HEK293 (cell line): Measurements from ENCODE around the gene CACNA2D1.

Source experiments
- CTCF ChIA-PET: fragments of 350-600 bp; formaldehyde crosslinking; extraction: SDS; loops from one replicate; lab custom pipeline; 2021; ENCODE audit warnings: antibody characterized with exemption; lab: Yijun Ruan, JAX
- POLR2A ChIA-PET: fragments of 300-600 bp; formaldehyde crosslinking; extraction: SDS; loops from one replicate; lab custom pipeline; 2020; ENCODE audit warnings: antibody characterized with exemption, inconsistent platforms; lab: Yijun Ruan, JAX
- H3K27ac ChIP-seq: fragments of 200-500 bp; sonication (Bioruptor generic); 2 replicates; pipeline ENCODE4 v1.5.1; 2014; ENCODE audit warnings: low read depth, low read length, control low read depth, inconsistent platforms; ENCODE audit errors: extremely low read depth
- H3K36me3 ChIP-seq, 2 experiments: fragments of 200-500 bp in 1 of 2; sonication (Bioruptor generic) in 1 of 2; 1 replicate in 1 of 2; 2 replicates in 1 of 2; pipeline ENCODE4 v1.5.1; 2014 to 2017; ENCODE audit warnings: inconsistent platforms in 2 of 2, low read length in 2 of 2; ENCODE audit not compliant: control insufficient read depth in 2 of 2, insufficient read depth in 1 of 2
- H3K4me1 ChIP-seq: fragments of 200-500 bp; sonication (Bioruptor generic); 2 replicates; pipeline ENCODE4 v1.5.1; 2014; ENCODE audit warnings: mild to moderate bottlenecking, low read length, inconsistent platforms; ENCODE audit not compliant: control insufficient read depth, insufficient read depth
- H3K4me3 ChIP-seq: 2 replicates; pipeline ENCODE4 v1.5.1; 2011; ENCODE audit warnings: low read depth, mild to moderate bottlenecking, control low read depth, low read length, moderate library complexity
- H3K9me3 ChIP-seq: fragments of 200-500 bp; sonication (Bioruptor generic); 2 replicates; pipeline ENCODE4 v1.5.1; 2014; ENCODE audit warnings: low read depth, low read length, inconsistent platforms; ENCODE audit not compliant: control insufficient read depth, insufficient read depth
- GFI1B ChIP-seq: fragments of 450-650 bp; formaldehyde crosslinking; IDR thresholded peaks from 2 replicates; pipeline ENCODE4 v1.5.1; 2016; ENCODE audit warnings: missing biosample characterization, missing genetic modification characterization
- INSM2 ChIP-seq: fragments of 450-650 bp; formaldehyde crosslinking; IDR thresholded peaks from 2 replicates; pipeline ENCODE4 v1.5.1; 2016; ENCODE audit warnings: missing biosample characterization, missing genetic modification characterization
- KLF7 ChIP-seq: fragments of 450-650 bp; formaldehyde crosslinking; IDR thresholded peaks from 2 replicates; pipeline ENCODE4 v1.5.1; 2016; ENCODE audit warnings: missing biosample characterization, missing genetic modification characterization, borderline replicate concordance
- KLF8 ChIP-seq: fragments of 450-650 bp; formaldehyde crosslinking; IDR thresholded peaks from 2 replicates; pipeline ENCODE4 v1.5.1; 2016; ENCODE audit warnings: missing biosample characterization, missing genetic modification characterization
- PRDM2 ChIP-seq: fragments of 450-650 bp; formaldehyde crosslinking; IDR thresholded peaks from 2 replicates; pipeline ENCODE4 v1.5.1; 2016; ENCODE audit warnings: missing biosample characterization, missing genetic modification characterization, borderline replicate concordance
- PRDM4 ChIP-seq: fragments of 450-650 bp; formaldehyde crosslinking; IDR thresholded peaks from 2 replicates; pipeline ENCODE4 v1.5.1; 2017; ENCODE audit warnings: missing biosample characterization, missing genetic modification characterization
- REPIN1 ChIP-seq: fragments of 450-650 bp; formaldehyde crosslinking; IDR thresholded peaks from 2 replicates; pipeline ENCODE4 v1.5.1; 2017; ENCODE audit warnings: missing biosample characterization, missing genetic modification characterization, low read depth
- ZFHX2 ChIP-seq: fragments of 450-650 bp; formaldehyde crosslinking; conservative IDR thresholded peaks from 2 replicates; pipeline ENCODE4 v1.5.1; 2016; ENCODE audit warnings: missing biosample characterization, missing genetic modification characterization
- ZNF114 ChIP-seq: fragments of 450-650 bp; formaldehyde crosslinking; IDR thresholded peaks from 2 replicates; pipeline ENCODE4 v1.5.0; 2017; ENCODE audit warnings: missing biosample characterization, missing genetic modification characterization
- ZNF223 ChIP-seq: fragments of 450-650 bp; formaldehyde crosslinking; IDR thresholded peaks from 2 replicates; pipeline ENCODE4 v1.5.1; 2016; ENCODE audit warnings: missing biosample characterization, missing genetic modification characterization
- ZNF280D ChIP-seq: fragments of 450-650 bp; formaldehyde crosslinking; IDR thresholded peaks from 2 replicates; pipeline ENCODE4 v1.5.1; 2016; ENCODE audit warnings: missing biosample characterization, missing genetic modification characterization
- ZNF416 ChIP-seq: fragments of 450-650 bp; formaldehyde crosslinking; IDR thresholded peaks from 2 replicates; pipeline ENCODE4 v1.5.1; 2016; ENCODE audit warnings: missing biosample characterization, missing genetic modification characterization
- ZNF48 ChIP-seq: fragments of 450-650 bp; formaldehyde crosslinking; IDR thresholded peaks from 2 replicates; pipeline ENCODE4 v1.5.1; 2016; ENCODE audit warnings: missing biosample characterization, missing genetic modification characterization
- ZNF529 ChIP-seq: fragments of 450-650 bp; formaldehyde crosslinking; IDR thresholded peaks from 2 replicates; pipeline ENCODE4 v1.5.1; 2017; ENCODE audit warnings: missing genetic modification characterization, missing biosample characterization; ENCODE audit not compliant: insufficient replicate concordance
- ZNF555 ChIP-seq: fragments of 450-650 bp; formaldehyde crosslinking; conservative IDR thresholded peaks from 2 replicates; pipeline ENCODE4 v1.5.1; 2017; ENCODE audit warnings: missing biosample characterization, mild to moderate bottlenecking, missing genetic modification characterization, inconsistent platforms
- ZNF558 ChIP-seq: fragments of 450-650 bp; formaldehyde crosslinking; IDR thresholded peaks from 2 replicates; pipeline ENCODE4 v1.5.1; 2016; ENCODE audit warnings: missing biosample characterization, missing genetic modification characterization

CACNA2D1 gene

GRCh38 chr7:82305347-82306005 is 138.1 kb downstream of the CACNA2D1 start:
- POLR2A ChIA-PET = no interaction called here
- Histone ChIP-seq H3K4me1 (no peaks in the 10 kb centered on the region), H3K9me3 (peaks cover 3% of the 10 kb centered on the region), H3K27ac (no peak overlapping the region), H3K4me3 (no peak overlapping the region), H3K36me3 (no peaks in the 10 kb centered on the region; a peak in 1 of 3 replicates)
- CTCF ChIA-PET = no interaction called here
- TF ChIP-seq INSM2 (no peak), PRDM4 (tag by site-specific recombination) (no peak), REPIN1 (tag by site-specific recombination) (no peak), ZNF529 (tag by site-specific recombination) (no peak), ZNF555 (tag by site-specific recombination) (no peak), ZNF114 (tag by site-specific recombination) (no peak), ZNF48 (tag by site-specific recombination) (no peak), GFI1B (tag by site-specific recombination) (no peak), ZNF280D (tag by site-specific recombination) (no peak), KLF7 (tag by site-specific recombination) (no peak), ZNF223 (tag by site-specific recombination) (no peak), KLF8 (tag by site-specific recombination) (no peak), ZNF416 (tag by site-specific recombination) (no peak)

- no peak overlapping the region for H3K4me3 ChIP-seq
- no peaks in the 10 kb centered on the region; a peak in 1 of 3 replicates for H3K36me3 ChIP-seq
- POLR2A ChIA-PET = no interaction called here
- no peaks in the 10 kb centered on the region for H3K9me3 ChIP-seq
- no peak overlapping the region for H3K27ac ChIP-seq
- CTCF ChIA-PET = no interaction called here
- 0 out of 2 replicates have a peak, but pooled peaks cover under 1% of the 10 kb centered on the region for H3K4me1 ChIP-seq
- TF ChIP-seq PRDM2 (tag by site-specific recombination) (no peak), ZNF280D (tag by site-specific recombination) (no peak), ZNF558 (tag by site-specific recombination) (no peak), KLF7 (tag by site-specific recombination) (no peak), ZFHX2 (tag by site-specific recombination) (no peak)
Measured at GRCh38 chr7:82294865-82295264, 148.7 kb downstream of the CACNA2D1 start.
